Lower lobe of right lung (tissue), 2 donors: ENCODE measurements around the gene HIBCH. TPM values are rescaled to one million over a fixed set of nuclear protein-coding genes. Genes with fewer than 3 reads are reported as not detected.
A peak's percentile ranks its signal among the peaks of the same experiment; 100 is the strongest.
"Not testable (repeated sequence)": the region's sequence is repeated elsewhere in the genome, so short reads cannot be mapped to it uniquely, and the experiment has no call there.

Experiments used
- ATAC-seq, 2 donors: fragments of 200-7000 bp; cut with Tn5 transposase; one replicate each; pipeline ENCODE4 v1.9.1; 2020 to 2022; ENCODE audit warnings: mild to moderate bottlenecking in 2 of 2, moderate library complexity in 2 of 2
- DNase-seq: peaks from one replicate; pipeline ENCODE4 v3.0.0-alpha.2; 2020
- H3K27ac ChIP-seq: fragments of 200-600 bp; one replicate; pipeline ENCODE4 v1.8.0; 2022
- H3K27me3 ChIP-seq: fragments of 200-600 bp; one replicate; pipeline ENCODE4 v1.8.0; 2022; ENCODE audit warnings: low read depth
- H3K36me3 ChIP-seq: fragments of 200-600 bp; one replicate; pipeline ENCODE4 v1.8.0; 2022; ENCODE audit warnings: mild to moderate bottlenecking
- H3K4me1 ChIP-seq: fragments of 200-600 bp; one replicate; pipeline ENCODE4 v1.8.0; 2022
- H3K4me3 ChIP-seq: fragments of 200-600 bp; one replicate; pipeline ENCODE4 v1.8.0; 2022; ENCODE audit warnings: mild to moderate bottlenecking
- H3K9me3 ChIP-seq: fragments of 200-600 bp; one replicate; pipeline ENCODE4 v1.8.0; 2022
- intact Hi-C: fragments of 100-400 bp; cut with DNase I; formaldehyde crosslinking; loops from one replicate; pipeline ENCODE4 v1.11.0; 2022
- total RNA-seq: library from RNA; stranded (reverse); fragmentation: NEBNext Ultra II Directional; extraction: Animal tissue kit (Norgen Biotek cat#: 25700); gene quantifications from one replicate; pipeline ENCODE4 v1.2.1, GENCODE V29; 2021
- TF ChIP-seq, protein P1 (sequence below): fragments of 200-600 bp; IDR thresholded peaks from one replicate; pipeline ENCODE4 v1.8.0; 2022; ENCODE audit warnings: antibody characterized with exemption, mild to moderate bottlenecking
- donor health status: DM: no; HTN: yes; CAD: no; lungs with severe emphysema.

HIBCH gene
- total RNA-seq, 1 donor from 2014 or later: 24.3 TPM

DNA sequence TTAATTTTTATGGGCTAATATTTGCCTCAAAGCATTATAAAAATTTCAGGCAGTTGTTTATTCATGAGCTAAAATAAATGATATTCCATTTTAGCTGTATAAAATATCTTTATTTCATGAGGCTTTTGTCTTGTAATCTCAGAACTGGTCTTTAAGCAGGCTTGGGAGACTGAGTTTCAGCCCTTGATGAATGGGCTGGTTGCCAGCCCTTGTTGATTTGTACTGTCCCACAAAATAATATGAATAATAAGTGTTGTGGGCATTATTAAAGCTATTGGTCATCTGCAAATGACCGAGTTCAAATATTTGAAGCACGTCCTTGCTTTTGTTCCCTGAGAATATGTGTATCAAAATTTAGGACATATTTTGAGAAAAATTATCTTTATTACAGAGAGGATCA lies 41.9 kb upstream of the HIBCH start:
- Histone ChIP-seq H3K4me3 (no peak overlapping the region), H3K9me3 (no peaks in the 10 kb centered on the region), H3K27ac (no peak overlapping the region), H3K36me3 (peaks cover 23% of the 10 kb centered on the region), H3K4me1 (peaks cover 39% of the 10 kb centered on the region), H3K27me3 (no peaks in the 10 kb centered on the region)
- TF ChIP-seq, protein P1, sequence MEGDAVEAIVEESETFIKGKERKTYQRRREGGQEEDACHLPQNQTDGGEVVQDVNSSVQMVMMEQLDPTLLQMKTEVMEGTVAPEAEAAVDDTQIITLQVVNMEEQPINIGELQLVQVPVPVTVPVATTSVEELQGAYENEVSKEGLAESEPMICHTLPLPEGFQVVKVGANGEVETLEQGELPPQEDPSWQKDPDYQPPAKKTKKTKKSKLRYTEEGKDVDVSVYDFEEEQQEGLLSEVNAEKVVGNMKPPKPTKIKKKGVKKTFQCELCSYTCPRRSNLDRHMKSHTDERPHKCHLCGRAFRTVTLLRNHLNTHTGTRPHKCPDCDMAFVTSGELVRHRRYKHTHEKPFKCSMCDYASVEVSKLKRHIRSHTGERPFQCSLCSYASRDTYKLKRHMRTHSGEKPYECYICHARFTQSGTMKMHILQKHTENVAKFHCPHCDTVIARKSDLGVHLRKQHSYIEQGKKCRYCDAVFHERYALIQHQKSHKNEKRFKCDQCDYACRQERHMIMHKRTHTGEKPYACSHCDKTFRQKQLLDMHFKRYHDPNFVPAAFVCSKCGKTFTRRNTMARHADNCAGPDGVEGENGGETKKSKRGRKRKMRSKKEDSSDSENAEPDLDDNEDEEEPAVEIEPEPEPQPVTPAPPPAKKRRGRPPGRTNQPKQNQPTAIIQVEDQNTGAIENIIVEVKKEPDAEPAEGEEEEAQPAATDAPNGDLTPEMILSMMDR: no peak
- ATAC-seq (no peak), DNase-seq (no peak)
- intact Hi-C loops: no loop called here

GRCh38 chr2:190360965-190361364 lies 41.3 kb upstream of the HIBCH start:
- TF ChIP-seq, protein P1: no peak
- Histone ChIP-seq H3K4me3 (no peak overlapping the region), H3K36me3 (peaks cover 21% of the 10 kb centered on the region), H3K27ac (no peak overlapping the region), H3K4me1 (peaks cover 45% of the 10 kb centered on the region), H3K27me3 (no peaks in the 10 kb centered on the region), H3K9me3 (no peaks in the 10 kb centered on the region)
- ATAC-seq: no peak
- intact Hi-C loops: no loop called here
- no peak for DNase-seq

DNA sequence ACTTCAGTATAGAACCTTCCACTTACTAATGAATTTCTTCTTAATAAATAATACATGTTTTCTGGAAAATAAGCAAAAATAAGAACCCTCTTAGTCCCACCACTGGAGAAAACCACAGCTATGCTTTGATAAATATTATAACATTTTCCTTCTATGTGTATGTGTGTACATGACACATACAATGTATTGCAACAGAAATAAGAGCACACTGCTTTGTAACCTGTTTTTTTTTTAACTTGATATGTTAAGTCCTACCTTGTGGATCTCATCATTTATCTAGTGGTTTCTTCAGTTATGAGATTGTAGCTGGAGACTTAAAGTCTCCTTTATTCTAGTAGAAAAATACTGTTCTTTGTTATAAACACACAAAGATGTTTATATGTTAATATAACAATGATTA lies 40.9 kb upstream of the HIBCH start:
- no peaks in the 10 kb centered on the region for H3K9me3 ChIP-seq
- no peak for ATAC-seq
- H3K27ac ChIP-seq: peak overlapping the region; percentile 64
- peaks cover 20% of the 10 kb centered on the region for H3K36me3 ChIP-seq
- intact Hi-C loops: no loop called here
- no peaks in the 10 kb centered on the region for H3K27me3 ChIP-seq
- peaks cover 48% of the 10 kb centered on the region for H3K4me1 ChIP-seq
- no peak for DNase-seq
- TF ChIP-seq, protein P1: no peak
- H3K4me3 ChIP-seq: no peak overlapping the region

DNA sequence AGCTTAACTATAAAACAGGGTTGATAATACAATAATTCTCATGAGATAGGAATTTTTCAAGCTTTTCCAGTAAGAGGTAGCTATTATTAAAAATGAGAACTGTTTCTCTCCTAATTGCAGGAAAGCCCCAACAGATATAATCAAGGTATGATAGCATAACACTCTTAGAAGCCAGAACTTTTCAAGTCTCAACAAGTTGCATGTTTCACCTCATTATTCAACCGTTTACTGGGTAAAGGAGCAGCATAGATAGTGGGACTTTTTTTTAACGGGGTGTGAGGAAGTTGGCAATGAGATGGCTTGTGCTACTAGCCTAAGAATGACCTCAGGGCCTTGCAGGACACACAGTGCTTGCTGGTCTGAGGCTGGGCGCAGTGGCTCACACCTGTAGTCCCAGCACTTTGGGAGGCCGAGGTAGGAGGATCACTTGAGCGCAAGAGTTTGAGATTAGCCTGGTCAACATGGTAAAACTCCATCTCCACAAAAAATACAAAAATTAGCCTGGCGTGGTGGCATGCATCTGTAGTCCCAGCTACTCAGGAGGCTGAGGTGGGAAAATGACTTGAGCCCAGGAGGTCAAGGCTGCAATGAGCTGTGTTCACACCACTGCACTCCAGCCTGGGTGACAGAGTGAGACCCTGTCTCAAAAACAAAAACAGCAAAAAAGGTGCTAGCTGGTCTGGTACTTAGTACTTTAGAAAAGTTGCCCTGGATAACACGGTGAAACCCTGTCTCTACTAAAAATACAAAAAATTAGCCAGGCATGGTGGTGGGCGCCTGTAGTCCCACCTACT lies 39.2 kb upstream of the HIBCH start:
- H3K36me3 ChIP-seq: peaks cover 16% of the 10 kb centered on the region
- intact Hi-C loops, H3K4me3 ChIP-seq, DNase-seq, H3K27me3 ChIP-seq, H3K9me3 ChIP-seq: not testable (repeated sequence)
- peak; percentile 23 to 34 for ATAC-seq
- H3K27ac ChIP-seq: peak overlapping the region; percentile 64
- peaks cover 55% of the 10 kb centered on the region for H3K4me1 ChIP-seq

GRCh38 chr2:190357600-190357999 lies 38.0 kb upstream of the HIBCH start:
- no peak for DNase-seq
- Histone ChIP-seq H3K4me1 (peaks cover 68% of the 10 kb centered on the region), H3K27me3 (no peaks in the 10 kb centered on the region), H3K27ac (no peak overlapping the region), H3K36me3 (peaks cover 7% of the 10 kb centered on the region), H3K9me3 (no peaks in the 10 kb centered on the region), H3K4me3 (no peak overlapping the region)
- intact Hi-C loops: no loop called here
- no peak for ATAC-seq
- TF ChIP-seq, protein P1: no peak

DNA sequence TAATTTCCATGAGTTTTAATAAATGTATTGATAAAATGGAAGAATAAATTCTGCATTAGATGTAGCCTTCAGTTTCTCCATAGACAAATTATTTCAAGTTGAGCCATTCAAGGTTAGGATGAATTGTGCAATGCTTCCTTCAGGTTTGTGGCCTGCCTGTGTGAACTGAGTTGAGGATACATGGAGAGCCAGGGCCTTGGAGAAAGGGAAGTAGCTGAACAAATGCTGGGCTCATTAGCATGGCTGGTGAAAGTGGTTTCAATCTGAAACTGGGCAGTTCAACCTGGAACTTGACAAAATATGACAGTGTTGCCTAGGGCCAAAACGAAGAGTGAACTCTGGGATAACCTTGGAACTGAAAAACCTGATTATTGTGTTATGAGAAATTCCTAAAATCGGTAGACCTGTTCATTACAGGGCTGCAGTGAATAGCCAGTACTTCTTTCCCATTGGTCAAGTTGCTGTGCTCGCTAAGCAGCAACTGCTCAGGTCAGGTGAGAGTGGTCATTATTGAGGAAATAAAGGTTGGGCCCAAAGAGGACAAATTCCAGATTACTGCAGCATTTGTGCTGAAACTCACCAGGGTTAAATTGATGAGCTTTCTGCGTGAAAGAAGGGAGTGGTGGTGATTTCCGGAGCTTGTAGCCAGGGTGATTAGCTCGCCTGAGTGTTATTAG lies 36.5 kb upstream of the HIBCH start:
- no peak for DNase-seq
- H3K27ac ChIP-seq: no peak overlapping the region
- H3K4me1 ChIP-seq: peaks cover 71% of the 10 kb centered on the region

More for the DNA sequence above, 36.5 kb upstream of the HIBCH start:
- no peak for ATAC-seq
- Histone ChIP-seq H3K4me3 (no peak overlapping the region), H3K27me3 (no peaks in the 10 kb centered on the region), H3K36me3 (no peaks in the 10 kb centered on the region), H3K9me3 (no peaks in the 10 kb centered on the region)
- TF ChIP-seq, protein P1: no peak
- intact Hi-C loops: no loop called here
